DMS 273 treated with DMSO at 0.1 percent for 48 hours (cell line): Measurements from ENCODE around the gene PCSK7.

Source experiments
- DNase-seq: peaks from one replicate; lab custom pipeline; 2025; lab: John Stamatoyannopoulos, UW

PCSK7 gene

DNA sequence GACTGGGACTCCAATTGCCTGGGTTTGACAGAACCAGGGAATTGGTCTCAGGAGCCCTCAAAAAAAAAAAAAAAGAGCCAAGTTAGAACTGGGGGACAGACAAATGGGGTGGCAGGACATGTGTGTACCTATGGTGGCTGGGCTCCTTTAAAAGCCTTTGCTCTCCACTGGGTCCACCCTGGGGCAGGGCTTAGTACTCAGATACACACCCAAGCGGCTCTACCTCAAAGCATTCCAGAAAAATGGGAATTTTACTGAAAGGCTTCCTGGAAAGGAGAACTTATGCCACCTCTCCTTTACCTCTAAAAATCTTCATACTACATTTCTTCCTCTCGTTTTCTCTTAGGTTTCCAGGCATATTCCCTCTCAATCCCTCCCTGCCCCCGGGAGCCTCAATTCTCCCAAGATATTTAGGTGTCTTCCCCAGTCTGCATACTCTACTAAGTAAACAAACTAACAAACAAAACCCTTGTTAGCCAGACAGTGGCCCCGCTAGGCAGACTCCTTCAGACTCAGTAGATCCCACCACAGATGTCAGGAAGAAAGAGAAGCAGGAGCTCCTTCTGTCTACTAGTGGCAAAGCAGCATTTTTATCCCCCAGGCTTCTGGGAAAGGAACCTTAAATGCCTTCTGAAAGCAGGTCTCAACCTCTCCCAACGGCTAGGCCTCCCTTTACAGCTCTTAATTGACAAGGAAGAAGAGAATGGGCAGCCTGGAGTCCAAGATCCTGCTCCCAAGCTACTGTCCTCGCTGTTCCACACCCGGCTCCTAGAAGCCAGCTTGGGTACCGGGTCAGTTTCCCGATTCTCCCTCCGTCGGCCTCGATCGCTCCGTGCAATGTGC, 653 bp downstream of the PCSK7 start:
- no peak for DNase-seq

DNA sequence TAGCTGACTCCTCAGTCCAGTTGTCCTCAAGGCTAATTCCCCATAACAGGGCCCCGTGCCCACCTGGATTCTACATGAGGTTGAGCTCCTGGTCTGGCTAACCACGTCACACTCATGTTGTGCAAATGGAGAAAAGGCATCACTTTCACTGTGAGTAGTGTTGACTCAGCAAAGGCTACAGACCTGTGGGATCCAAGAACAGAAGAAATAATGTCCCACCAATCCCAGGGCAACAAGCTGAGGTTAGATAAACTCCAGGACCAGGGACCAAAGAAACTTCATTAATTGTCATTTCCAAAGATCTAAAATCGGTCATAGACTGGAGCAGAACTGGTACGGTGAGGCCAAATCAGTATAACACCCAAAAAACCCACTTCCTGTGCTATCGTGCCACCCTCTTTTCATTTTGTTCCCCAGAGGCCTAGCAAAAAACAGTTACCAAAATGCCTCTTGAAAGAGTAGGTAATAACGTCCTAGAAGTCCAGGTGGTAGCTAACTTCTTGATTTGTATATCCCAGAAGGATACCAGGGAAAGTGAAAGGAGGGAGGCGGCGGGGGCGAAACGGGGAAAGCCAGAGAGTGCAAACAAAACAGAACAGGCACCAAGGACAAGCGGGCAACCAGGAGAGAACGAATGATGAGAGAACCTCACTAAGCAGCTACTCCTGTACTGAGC, 1.4 kb downstream of the PCSK7 start:
- no peak for DNase-seq

DNA sequence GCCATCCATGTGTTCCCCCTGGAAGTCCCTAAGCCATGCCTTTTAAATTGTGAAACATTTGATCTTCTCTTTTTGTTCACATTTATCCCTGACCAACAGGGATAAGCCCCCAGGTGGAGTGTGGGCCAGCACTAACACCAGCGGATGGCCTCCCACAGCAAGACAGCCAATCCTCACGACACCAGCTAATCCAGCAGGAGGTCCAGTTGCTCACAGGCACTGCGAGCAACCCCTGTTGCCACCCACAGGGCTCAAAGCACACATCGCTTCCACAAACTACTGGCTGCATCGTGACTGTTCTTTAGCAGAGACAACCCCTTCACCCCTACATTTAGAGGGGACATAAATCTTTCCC, 2.0 kb downstream of the PCSK7 start:
- DNase-seq, result no peak

- DNase-seq, result no peak
Observed at GRCh38 chr11:117229411-117229810, 2.5 kb downstream of the PCSK7 start.

GRCh38 chr11:117228091-117228490, 3.8 kb downstream of the PCSK7 start:
- no peak for DNase-seq

GRCh38 chr11:117226388-117227385, 5.2 kb downstream of the PCSK7 start:
- peak; percentile 33 for DNase-seq

GRCh38 chr11:117225553-117226170, 6.2 kb downstream of the PCSK7 start:
- DNase-seq, result no peak

- DNase-seq, result no peak
Observed at GRCh38 chr11:117223741-117224689, 7.9 kb downstream of the PCSK7 start.

- no peak for DNase-seq
Observed at GRCh38 chr11:117222991-117223740, 8.7 kb downstream of the PCSK7 start.

DNA sequence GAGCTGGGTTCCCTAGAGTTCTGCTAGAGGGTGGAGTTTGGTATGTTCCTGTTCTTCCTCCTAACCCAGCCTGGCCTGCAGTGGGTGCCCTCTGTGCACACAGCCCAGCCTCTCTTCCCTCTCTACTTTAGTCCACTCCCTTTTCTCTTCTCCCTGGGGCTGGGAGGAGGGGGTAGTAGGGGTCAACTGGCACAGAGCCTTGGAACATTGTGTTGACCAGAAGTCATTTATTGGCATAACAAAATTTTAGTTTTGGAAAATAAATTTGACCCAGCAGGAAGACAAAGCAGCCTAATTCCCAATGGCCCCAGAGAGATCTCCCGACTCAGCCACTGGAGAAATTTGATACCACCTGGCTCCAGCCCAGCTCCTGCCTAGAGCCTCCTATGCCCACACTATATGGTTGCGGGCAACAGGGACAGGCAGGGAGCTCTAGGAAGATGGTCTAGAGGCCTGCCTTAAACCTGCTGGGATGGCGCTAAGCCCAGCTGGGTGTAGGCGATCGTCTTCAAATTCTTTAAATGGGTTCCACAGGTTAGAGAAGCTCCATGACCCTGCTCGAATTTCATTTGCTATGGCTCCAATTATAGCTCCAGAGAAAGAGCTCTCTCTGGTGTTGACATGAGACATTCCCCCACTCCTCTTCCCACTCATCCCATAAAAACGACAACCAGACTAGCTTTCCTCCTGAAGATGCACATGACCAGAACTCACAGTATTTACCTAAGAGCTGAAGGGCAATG, 9.9 kb downstream of the PCSK7 start:
- DNase-seq, result peak; percentile 51

DNA sequence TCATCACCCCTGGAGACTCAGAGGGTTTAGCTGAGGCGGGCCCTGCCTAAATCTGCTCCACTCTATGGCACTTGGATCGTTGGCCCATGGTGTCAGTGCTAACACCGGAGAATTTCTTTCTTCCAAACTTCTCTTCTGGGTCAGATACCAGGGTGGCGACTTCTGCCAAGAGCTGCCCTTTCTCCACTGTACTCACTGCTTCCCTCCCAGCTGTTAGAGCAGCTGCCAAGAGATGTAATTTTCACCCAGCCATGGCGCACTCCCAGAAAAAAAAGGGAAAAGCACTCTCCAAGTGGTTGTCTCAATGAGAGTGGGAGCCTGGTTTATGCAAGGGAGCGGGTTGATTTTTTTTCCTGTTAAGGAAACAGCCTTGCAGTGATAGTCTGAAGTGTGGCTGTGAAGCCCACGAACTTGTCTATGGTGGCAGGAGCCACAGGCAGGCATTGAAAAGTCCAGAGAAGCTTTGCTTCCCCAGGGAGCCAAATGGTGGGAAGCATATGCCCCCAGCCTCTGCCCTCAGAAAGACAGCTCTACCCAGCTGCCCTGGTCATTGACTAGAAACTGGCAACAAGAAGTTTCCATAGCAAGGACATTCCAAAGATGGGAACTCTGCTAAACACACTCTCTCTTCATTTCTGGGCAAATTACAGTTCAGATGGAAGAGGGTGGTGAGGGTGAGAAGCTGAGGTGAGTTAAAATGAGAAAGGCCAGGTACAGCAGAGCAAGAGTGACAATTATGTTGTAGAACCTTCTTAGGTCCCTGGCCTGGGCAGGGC, 10.7 kb downstream of the PCSK7 start:
- peak; percentile 22 for DNase-seq

DNA sequence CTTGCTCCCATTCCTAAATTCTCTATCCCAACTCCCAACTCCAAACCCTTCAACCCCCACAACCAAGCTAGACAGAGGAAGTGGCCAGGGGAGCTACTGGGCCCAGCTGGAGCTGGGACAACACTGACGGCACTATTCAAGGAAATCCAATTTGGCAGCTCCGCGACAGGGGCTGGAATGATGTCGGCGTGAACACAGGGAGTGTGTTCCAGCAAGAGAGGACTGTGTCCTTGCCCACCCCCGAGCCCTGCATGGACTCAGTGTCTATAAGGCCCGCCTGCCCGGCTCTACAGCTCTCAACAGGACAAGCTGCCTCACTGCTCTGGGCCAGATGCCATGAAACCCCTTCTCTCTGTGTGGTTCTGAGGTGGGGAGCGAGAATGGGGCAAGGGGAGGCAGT, 11.3 kb downstream of the PCSK7 start:
- DNase-seq, result no peak

GRCh38 chr11:117219995-117220394, 11.9 kb downstream of the PCSK7 start:
- DNase-seq, result no peak

- DNase-seq, result no peak
Observed at GRCh38 chr11:117219455-117219854, 12.4 kb downstream of the PCSK7 start.

DNA sequence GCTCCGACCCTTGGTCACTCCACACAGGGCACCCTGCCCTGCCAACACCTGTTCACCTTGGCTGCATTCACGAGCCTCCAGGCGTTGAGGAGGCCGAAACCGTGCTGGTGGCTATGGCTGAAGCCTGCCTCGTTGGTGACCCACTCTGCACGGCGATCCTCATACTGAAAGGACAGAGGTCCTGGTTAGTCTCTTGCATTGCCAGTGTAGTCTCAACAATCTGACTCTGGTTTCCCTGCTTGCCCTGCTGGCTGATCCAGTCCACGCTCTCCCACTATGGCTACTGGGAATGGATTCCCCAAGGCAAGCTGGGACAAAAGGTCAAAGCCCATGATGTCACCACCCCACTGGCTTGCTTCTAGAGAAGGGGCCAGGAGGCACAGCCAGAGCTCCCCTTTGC, 12.9 kb downstream of the PCSK7 start:
- no peak for DNase-seq

- no peak for DNase-seq
Observed at GRCh38 chr11:117218133-117218915, 13.5 kb downstream of the PCSK7 start.
